ENCODE measurements around the gene WDFY3.

DNA sequence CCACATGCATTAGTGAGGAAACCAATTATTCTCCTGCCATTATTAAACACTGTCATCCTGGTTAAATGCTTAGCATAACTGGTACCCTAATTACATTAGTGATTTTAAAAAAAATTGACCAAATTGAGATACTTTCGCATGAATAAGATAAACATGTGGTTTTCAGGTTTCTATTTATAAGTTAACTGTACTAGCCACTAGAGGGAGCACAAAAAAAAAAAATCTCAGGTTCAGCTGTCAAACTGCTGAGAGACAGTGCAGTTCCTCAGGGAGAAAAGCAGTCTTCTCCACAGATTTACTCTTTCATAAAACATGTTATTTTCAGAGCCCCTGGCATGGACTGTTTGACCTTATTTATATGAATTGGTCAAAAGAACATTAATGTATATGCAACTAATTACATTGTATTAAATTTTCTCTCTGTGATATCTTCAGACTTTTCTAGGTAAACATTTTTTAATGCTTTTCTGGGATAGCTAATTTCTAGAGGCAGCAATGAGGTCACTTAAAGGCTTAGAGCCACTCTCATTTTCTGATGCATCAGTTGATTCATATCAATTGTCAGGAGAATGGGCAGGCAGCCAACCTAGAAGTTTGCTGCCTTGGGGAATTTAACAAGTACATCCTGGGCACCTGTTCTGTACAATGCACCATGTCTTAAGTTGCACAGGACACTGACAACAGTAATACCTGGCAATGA, 216.1 kb downstream of the WDFY3 start:
- TF ChIP-seq, protein P1, sequence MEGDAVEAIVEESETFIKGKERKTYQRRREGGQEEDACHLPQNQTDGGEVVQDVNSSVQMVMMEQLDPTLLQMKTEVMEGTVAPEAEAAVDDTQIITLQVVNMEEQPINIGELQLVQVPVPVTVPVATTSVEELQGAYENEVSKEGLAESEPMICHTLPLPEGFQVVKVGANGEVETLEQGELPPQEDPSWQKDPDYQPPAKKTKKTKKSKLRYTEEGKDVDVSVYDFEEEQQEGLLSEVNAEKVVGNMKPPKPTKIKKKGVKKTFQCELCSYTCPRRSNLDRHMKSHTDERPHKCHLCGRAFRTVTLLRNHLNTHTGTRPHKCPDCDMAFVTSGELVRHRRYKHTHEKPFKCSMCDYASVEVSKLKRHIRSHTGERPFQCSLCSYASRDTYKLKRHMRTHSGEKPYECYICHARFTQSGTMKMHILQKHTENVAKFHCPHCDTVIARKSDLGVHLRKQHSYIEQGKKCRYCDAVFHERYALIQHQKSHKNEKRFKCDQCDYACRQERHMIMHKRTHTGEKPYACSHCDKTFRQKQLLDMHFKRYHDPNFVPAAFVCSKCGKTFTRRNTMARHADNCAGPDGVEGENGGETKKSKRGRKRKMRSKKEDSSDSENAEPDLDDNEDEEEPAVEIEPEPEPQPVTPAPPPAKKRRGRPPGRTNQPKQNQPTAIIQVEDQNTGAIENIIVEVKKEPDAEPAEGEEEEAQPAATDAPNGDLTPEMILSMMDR (conservative IDR thresholded peaks at IDR 0.05), result peak; percentile 76
- no peak for TF ChIP-seq ZFX (IDR thresholded peaks at IDR 0.05)

Measured in C4-2B (cell line).